HCEC 1CT (cell line): ENCODE measurements around the gene BSX.

ENCODE experiments used
- DNase-seq: peaks from one replicate; pipeline ENCODE4 v3.0.0-alpha.2; 2017

Gene BSX

DNA sequence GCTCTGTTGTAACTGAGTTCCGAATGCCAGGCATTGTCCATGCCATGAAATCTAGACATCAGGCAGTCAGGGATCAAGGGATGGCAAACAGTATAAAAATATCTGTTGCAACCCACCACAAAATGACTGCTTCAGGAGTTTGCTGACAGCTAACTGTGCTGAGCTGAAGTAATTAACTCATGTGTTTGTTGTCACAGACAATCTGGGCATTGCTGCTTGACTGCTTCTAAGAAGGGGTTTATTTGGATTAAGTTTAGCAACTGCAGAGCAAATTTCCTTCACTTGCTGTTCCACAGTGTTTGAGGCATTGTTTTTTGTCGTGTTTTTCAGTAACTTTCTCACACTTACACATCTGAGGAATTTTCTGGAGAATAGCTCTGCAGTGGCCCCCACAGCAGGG lies 30.4 kb downstream of the BSX start:
- DNase-seq: no peak

- no peak for DNase-seq
Measured at GRCh38 chr11:122938557-122938956, 43.1 kb downstream of the BSX start.

DNA sequence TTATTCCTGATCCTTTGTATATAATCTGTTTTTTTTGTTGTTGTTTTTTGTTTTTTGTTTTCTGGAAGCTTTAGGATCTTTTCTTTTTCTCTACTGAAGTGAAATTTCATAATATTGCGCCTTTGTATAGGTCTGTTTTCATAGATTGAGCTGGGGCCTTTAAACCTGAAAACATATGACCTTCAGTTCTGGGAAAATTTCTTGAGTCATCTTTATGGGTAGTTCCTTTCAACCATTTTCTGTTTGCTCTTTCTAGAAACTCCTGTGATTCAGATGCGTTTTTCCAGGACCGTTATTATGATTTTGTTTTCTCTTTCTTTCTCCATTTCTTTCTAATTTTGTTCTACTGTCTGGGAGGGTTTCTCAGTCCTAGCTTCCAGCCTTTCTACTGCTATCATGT lies 43.7 kb downstream of the BSX start:
- DNase-seq: no peak

DNA sequence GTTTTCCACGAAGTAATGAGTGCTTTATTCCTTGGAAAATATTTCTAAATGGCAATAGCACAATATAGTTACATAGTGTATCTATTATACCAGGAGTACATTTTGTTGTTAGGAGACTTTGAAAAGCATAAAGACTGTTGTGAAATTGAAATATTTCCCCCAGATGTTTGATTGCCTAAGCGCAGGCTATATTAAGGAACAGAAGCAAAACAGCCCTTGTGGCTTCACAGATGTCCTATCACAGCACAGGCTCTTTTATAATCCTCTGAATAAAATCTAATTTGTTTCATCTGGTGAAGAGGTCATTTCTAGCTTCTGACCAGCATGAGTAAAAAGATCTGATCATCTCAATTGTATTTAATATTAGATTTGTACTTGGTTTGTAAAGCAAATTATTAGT lies 48.2 kb downstream of the BSX start:
- no peak for DNase-seq

GRCh38 chr11:122931510-122931909 lies 50.1 kb downstream of the BSX start:
- no peak for DNase-seq
